GM21737 (cell line): ENCODE results near the gene SERPINA6.
"Not testable (repeated sequence)": the region's sequence is repeated elsewhere in the genome, so short reads cannot be mapped to it uniquely, and the experiment has no call there.

Source experiments
- ATAC-seq: cut with Tn5 transposase; IDR thresholded peaks from one replicate; pipeline ENCODE4 v1.9.1; 2021; ENCODE audit warnings: mild to moderate bottlenecking, moderate library complexity; ENCODE audit not compliant: unreplicated experiment

The SERPINA6 gene

DNA sequence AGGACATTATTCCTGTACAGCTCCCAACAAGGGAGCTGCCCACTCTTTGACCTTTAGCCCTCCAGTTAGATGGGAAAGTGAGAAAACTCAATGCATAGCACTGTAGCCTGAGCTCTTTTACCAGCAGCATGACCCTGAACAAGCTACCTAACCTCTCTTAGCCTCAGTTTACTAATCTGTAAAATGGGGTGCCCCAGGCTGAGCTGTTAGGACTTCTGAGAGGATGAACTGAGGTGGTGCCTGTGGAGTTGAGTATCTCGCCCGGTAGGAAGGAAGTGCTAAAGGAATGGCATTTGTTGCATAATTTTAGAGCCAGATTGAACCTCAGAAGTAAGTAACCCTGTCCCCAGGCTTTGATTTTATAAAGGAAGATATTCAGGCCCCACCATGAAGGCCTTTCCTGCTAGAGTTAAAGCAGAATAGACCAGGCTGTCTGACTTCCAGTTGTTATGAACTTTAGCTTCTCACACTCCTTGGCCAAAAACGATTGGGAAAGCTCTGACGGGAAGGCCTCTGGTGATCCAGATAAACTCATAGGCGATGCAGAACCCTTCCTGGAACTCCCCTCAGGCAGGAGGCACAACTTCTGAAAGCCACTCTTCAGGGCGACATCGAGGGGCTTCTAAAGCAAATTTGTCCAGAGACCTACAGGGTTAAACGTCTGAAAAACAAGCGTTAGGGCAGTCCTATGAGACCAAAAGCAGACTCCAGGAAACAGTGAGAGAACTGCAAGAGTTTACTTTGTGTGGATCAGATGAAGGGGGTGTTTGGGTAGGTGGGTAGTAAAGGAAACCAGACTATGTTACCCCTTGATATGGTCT lies 27.6 kb downstream of the SERPINA6 start:
- ATAC-seq, result no peak

DNA sequence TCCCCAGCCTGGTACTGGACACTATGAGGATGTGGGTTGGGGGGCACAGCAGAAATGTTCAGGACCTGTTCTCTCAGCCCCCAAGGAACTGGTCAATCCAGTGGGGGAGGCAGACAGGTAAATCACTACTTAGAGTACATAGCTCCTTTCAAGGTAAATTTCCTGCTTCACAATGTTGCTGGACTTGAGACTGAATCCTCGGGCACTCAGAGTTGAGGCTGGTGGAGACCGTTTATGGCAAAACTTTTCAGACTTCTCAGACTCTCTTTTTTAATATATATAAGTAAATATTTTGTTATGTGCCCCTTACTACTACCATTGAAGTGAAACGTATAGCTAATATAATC lies 29.6 kb downstream of the SERPINA6 start:
- no peak for ATAC-seq

DNA sequence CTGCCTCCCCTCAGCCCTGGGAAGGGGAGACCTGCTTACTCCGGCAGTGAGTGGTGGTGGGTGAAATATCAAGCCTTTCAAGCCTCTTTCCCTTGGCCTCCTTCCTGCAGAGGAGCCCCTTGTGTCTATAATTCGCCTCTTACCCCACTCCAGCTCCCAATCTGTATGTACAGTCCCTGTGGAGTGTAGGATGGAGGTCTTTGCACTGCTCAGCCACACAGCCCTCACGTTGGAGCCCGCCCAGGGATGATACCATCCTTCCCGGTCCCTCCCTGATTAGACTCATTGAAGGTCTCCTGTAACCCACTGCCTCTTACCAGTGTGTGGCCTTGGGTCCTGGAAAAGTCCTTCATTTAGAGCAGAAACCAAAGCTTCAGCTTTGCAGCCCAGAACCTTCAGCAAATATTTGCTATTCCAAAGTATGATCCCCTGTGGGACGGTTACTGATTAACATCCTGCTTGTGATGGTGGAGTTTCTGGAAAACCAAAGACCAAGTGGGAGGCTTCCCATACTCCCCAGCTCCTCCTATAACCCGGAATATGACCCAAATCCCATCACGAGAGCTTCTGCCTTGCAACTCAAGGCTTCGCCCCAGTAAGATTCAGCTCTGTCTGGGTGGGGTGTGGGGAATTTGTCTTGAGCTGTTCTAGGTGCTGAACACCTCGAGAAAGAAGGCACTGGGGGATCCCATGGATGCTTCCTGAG lies 30.1 kb downstream of the SERPINA6 start, which contains the start of gene SERPINA10:
Gene SERPINA10 (minus strand): TSS at position 397 of the 706 bp plus-strand sequence. CDS start 2,675 bp downstream, outside the sequence.
- ATAC-seq, result no peak

DNA sequence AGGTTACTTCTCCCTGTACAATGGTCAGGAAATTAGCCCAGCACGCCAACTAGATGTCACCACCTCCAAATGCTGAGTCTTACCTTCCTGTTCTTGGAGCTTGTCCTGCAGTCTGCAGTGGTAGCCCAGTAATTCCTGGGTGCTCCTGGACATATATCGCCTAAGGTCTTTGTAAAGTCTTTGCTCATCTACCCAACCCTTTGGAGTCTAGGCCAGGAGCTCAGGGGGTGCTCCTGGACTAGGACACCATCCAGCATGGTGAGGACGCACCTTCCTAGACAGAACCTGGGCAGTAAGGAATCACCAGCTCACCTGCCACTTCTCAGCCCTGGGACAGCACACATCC lies 30.6 kb downstream of the SERPINA6 start:
- ATAC-seq, result no peak

DNA sequence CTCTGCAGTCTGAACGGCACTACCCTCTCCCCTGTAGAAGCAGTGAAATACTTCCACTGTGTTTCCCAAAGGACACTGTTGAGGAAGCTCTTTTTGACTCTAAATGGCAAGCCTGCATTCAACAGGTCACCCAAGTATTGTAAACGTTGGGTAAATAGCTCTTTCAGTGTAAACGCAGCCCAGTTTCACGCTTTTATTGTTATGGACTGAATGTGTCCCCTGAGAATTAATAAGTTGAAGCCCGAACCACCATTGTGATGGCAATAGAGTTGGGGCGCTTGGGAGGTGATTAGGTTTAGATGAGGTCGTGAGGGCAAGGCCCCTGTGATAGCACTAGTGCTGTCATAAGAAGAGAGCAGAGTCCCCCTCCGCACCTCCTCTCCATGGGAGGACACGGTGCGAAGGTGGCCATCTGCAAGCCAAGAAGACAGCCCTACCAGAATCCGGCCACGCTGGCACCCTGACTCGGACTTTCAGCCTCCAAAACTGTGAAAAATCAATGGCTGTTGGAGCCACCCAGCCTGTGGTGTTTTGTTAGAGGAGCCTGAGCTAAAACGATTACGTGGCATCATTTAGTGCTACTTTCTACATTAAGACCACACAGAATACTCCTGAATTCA lies 31.1 kb downstream of the SERPINA6 start:
- no peak for ATAC-seq

DNA sequence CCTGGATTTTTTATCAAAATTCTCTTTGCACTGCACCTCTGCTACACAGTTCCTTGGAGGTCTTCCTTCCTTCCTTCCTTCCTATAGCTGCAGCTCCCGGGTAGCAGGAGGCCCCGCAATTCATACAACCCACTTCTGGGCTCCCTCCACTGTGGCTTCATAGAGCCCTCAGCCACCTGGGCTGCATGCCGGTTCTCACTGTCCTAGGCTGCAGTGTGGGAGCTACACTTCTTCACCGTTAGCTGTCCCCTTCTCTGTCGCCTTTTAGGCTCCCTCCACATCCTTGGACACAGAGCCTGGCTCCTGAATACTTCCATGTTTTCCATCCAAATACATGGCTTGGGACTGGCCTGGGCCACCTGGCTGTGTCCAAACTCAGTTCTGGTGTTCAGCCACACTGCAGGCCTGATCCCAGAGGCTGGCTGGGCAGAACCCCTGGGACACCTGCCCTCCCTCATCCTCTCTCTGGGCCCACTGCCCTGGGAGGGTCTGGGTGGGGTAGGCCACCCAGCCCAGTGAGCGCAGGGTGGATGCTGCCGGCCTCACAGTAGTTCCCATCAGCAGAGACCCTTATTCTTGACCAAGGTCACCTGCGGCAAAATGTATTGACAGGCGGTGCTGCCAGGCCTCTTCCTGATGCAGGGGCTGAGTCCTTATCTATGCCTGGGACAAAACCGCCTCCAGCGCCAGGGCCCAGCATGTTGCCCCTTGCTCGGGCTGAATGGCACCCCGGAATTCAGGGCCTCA lies 31.8 kb downstream of the SERPINA6 start:
- ATAC-seq, result no peak

DNA sequence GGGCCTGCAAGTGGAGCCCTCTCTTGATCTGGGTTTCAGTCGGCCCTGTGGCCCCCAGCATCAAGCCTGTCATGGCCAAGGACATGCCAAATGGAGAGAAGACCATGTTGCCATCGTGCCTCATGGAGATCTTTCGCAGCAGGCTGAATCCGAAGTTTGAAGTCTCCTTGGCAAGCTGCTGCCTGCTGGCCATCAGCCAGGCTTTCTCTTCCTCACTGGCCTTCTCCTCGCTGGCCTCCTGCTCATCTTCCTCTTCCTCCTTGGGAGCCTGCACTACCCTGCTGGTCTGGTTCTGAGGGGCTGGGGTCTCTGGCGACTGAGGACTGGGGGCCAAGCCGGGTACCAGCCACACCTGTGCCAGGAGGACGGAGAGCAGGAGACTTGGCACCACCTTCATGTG lies 32.9 kb downstream of the SERPINA6 start:
- ATAC-seq, result no peak

DNA sequence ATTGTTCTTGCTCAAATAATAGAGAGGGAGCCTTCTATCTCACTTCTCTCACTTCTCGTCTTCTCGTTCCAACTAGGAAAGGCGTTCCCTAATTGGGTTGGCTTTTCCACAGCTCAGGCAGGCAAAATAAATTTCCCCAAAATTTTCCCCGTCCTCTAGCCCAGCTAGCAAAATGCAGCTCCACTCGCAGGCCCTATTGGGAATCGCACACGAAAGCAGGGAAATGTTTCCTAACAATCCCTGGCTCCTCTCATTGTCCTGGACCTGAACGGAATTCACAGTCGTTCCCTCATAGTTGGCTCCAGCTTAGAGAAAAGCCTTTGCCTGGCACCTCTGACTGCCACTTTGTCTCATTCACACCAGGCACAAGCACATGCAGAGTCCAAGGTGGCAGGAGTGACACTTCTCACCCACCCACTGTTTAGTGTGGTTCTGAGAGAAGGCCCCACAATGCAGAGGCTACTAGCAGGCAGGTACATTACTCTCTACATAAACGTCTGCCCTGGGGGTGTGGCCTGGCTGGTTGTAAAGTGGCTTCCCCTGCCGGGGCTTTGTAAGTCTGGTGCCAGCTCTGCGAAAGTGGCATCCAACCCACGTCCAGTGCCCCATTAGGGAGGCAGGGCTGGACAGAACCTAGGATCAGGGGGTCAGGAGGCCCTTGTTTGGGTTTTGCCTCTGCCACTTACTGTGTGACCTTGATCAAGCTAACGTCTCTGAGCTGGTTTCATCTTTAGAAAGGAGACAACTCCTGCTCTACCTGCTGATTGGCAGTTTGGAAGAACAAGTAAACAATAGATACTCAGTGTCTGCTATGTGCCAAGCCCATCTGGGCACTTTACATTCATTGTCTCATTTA lies 34.3 kb downstream of the SERPINA6 start:
- no peak for ATAC-seq

DNA sequence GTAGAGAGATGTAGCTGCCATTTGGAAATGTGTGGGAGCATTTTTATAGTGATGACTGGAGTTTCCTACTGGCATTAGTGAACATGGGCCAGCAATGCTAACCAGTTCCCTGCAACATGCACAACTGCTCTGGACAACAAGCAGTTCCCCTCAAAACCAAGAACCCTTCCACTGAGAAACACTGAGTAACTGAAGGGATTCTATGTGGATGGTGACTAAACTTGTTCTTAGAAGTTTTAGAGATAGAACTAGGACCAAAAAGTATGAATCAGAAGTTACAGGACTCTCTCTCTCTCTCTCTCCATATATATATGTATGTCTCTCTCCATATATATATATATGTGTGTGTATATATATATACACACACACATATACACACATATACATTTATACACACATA lies 38.0 kb downstream of the SERPINA6 start:
- ATAC-seq, result no peak

DNA sequence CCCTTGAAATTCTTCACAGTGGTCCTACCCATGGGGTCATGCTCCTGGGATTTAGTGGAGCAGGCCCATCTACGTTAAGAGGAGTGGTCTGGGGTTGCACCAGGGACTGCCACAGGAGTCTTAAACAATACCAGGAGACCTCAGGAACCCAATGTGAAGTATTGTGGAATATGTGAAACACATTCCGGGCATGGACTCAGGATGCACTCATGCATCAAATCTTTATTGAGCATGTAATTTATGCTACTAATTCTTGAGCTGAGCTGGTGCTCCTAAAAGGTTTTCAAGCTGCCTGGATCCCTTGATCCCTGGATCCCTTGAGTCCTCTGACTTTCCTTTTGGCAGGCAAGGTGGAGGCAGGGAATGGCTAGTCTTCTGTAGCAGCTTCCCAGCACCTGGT lies 38.9 kb downstream of the SERPINA6 start:
- no peak for ATAC-seq

DNA sequence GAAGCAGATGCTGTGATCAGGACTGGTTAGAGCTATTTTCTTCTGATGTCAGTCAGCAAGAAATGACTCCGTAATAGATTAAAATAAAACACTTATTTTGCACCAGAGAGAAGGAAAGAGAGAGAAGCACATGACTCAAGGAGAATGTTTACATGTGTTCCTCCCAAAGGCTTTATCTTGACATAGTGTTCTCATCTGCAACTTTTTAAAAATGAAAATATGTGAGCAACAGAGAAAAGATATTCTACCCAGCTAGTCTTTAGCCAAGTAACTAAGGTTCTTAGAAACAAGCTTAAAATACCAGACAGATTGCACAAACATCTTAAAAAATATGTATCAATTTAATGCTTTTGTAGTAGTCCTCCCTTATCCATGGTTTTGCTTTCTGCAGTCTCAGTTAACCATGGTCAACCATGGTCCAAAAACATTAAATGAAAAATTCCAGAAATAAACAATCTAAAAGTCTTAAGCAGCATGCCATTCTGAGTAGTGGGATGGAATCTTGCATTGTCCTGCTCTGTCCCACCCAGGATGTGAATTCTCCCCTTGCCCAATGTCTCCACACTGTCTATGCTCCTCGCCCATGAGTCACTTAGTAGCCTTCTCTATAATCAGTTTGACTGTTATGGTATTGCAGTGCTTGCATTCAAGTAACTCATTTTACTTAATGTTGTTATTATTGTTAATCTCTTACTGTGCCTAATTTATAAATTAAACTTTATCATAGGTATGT lies 40.0 kb downstream of the SERPINA6 start:
- ATAC-seq, result no peak

DNA sequence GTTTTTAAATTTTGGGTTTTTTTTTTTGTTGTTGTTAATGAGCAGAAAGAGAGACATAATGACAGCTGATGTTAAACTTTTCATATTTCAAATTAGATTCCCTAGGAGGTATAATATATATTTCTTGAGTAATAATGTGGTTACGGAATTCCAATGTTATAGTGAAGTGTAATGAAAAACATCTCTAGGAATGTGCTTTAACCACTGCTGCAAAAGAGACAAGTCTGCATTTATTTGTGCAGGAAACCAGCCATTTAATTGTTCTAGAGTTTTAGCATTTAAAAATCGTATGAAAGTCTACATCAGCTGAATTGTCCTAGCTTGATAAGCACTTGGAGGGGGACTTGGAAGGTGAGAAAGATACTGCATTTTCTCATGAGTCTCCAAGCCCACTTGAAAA lies 44.4 kb downstream of the SERPINA6 start:
- ATAC-seq, result no peak

DNA sequence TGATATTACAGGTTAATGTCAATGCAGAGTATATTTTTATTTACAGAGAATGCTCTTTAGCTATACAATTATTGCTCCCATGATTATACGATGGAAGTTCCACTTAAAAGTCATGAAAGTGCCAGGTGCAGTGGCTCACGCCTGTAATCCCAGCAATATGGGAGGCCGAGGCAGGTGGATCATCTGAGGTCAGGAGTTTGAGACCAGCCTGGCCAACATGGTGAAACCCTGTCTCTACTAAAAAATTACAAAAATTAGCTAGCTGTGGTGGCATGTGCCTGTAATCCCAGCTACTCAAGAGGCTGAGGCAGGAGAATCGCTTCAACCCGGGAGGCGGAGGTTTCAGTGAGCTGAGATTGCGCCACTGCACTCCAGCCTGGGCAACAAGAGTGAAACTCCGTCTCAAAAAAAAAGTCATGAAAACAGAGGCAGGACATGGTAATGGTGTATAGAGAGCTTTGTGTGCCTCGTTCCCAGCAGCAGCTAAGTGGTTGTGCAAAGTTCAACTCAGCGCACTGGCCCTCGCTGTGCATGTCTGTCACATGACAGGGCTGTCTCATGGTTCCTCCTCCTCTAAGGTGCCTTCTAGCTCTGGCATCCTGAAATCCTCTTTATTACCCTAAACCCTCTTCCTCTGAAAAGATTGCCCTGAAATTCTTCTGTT lies 46.1 kb downstream of the SERPINA6 start:
- not testable (repeated sequence) for ATAC-seq

DNA sequence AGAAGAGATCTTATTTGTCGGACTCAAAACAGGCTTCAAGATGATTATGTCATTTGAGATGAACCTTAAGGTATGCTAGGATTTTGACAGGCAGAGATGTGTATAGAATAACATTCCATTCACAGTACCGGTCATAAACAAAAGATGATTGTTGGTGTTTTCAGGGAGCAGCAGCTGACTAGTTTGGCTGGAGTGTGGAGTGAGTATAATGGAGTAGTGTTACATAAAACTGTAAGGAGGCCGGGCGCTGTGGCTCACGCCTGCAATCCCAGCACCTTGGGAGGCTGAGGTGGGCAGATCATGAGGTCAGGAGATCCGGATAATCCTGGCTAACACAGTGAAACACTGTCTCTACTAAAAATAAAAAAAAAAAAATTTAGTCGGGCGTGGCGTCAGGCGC lies 54.0 kb downstream of the SERPINA6 start:
- no peak for ATAC-seq

DNA sequence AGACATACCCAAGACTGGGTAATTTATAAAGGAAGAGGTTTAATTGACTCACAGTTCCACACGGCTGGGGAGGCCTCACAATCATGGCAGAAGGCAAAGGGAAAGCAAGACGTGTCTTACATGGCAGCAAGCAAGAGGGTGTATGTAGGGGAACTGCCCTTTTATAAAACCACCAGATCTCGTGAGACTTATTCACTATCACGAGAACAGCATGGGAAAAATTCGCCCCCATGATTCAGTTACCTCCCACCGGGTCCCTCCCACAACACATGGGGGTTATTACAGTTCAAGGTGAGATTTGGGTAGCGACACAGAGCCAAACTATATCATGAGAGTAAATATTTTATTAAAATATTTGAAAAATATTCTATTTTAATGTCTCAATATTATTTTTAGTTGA lies 54.6 kb downstream of the SERPINA6 start:
- ATAC-seq, result not testable (repeated sequence)

DNA sequence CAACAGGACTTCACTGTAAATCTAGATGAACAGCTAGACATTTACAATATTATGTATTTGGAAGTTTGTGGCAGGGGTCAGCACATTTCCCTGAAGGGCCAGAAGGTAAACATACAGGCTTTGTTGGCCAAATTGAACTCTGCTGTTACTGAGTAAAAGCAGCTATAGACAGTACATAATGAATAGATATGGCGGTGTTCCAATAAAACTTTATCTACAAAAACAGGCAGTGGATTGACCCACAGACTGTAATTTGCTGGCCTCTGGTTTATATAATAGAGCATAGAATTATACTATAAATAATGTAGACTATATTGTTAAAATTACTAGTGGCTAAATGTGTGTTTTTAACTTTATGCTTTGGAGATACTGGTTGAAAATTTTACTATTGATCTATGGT lies 55.8 kb downstream of the SERPINA6 start:
- ATAC-seq, result no peak

DNA sequence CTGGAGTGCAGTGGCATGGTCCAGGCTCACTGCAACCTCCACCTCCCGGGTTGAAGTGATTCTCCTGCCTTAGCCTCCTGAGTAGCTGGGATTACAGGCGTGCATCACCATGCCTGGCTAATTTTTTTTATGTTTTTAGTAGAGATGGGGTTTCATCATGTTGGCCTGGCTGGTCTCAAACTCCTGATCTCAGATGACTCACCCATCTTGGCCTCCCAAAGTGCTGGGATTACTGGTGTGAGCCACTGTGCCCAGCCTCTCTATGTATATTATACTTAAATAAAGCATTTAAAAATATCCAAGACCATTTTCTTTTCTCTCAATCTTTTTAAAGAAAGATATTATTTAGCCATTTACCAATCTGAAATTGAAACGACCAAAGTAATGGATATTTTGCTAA lies 58.9 kb downstream of the SERPINA6 start:
- not testable (repeated sequence) for ATAC-seq
